ENCODE measurements around the gene PHF2. TPM values are rescaled to one million over a fixed set of nuclear protein-coding genes. Genes with fewer than 3 reads are reported as not detected.

The PHF2 gene
- polyA plus RNA-seq, 2 donors, result 11.7 to 17.9 TPM

GRCh38 chr9:93684806-93685543 is 108.6 kb downstream of the PHF2 start:
- 59 to 63% methylated on average over 11 of the region's 11 CpGs for WGBS, 2 donors

GRCh38 chr9:93686127-93686879 is 109.9 kb downstream of the PHF2 start:
- Histone ChIP-seq H3K27me3 (ENCODE audit: control insufficient read depth in 1 of 2, insufficient read depth in 2 of 2, low read length in 2 of 2) (no peaks in the 10 kb centered on the region), H3K4me3 (ENCODE audit: low read depth in 1 of 2, low read length in 2 of 2) (no peak overlapping the region), H3K27ac (ENCODE audit: low read depth in 2 of 2, low read length in 1 of 2) (no peak overlapping the region), H3K9me3 (ENCODE audit: control insufficient read depth in 2 of 2, insufficient read depth in 1 of 2, low read depth in 1 of 2, low read length in 1 of 2) (no peaks in the 10 kb centered on the region), H3K36me3 (ENCODE audit: control insufficient read depth in 2 of 2, insufficient read depth in 2 of 2, low read length in 1 of 2) (no peaks in the 10 kb centered on the region), H3K4me1 (ENCODE audit: control insufficient read depth in 2 of 2, insufficient read depth in 2 of 2, low read length in 1 of 2) (no peaks in the 10 kb centered on the region)
- WGBS, 2 donors, result 94 to 96% methylated on average over 9 of the region's 9 CpGs

More at GRCh38 chr9:93684806-93685543, 108.6 kb downstream of the PHF2 start:
- no peak overlapping the region for H3K4me3 ChIP-seq (ENCODE audit: low read depth in 1 of 2, low read length in 2 of 2)
- no peaks in the 10 kb centered on the region for H3K36me3 ChIP-seq (ENCODE audit: control insufficient read depth in 2 of 2, insufficient read depth in 2 of 2, low read length in 1 of 2)
- no peaks in the 10 kb centered on the region for H3K9me3 ChIP-seq (ENCODE audit: control insufficient read depth in 2 of 2, insufficient read depth in 1 of 2, low read depth in 1 of 2, low read length in 1 of 2)
- no peaks in the 10 kb centered on the region for H3K27me3 ChIP-seq (ENCODE audit: control insufficient read depth in 1 of 2, insufficient read depth in 2 of 2, low read length in 2 of 2)
- no peaks in the 10 kb centered on the region for H3K4me1 ChIP-seq (ENCODE audit: control insufficient read depth in 2 of 2, insufficient read depth in 2 of 2, low read length in 1 of 2)
- no peak overlapping the region for H3K27ac ChIP-seq (ENCODE audit: low read depth in 2 of 2, low read length in 1 of 2)

- H3K36me3 ChIP-seq (ENCODE audit: control insufficient read depth in 2 of 2, insufficient read depth in 2 of 2, low read length in 1 of 2), result no peaks in the 10 kb centered on the region
- no peak overlapping the region for H3K27ac ChIP-seq (ENCODE audit: low read depth in 2 of 2, low read length in 1 of 2)
- no peaks in the 10 kb centered on the region for H3K9me3 ChIP-seq (ENCODE audit: control insufficient read depth in 2 of 2, insufficient read depth in 1 of 2, low read depth in 1 of 2, low read length in 1 of 2)
- H3K4me3 ChIP-seq (ENCODE audit: low read depth in 1 of 2, low read length in 2 of 2), result no peak overlapping the region
- H3K27me3 ChIP-seq (ENCODE audit: control insufficient read depth in 1 of 2, insufficient read depth in 2 of 2, low read length in 2 of 2), result no peaks in the 10 kb centered on the region
- no peaks in the 10 kb centered on the region for H3K4me1 ChIP-seq (ENCODE audit: control insufficient read depth in 2 of 2, insufficient read depth in 2 of 2, low read length in 1 of 2)
- WGBS, 2 donors, result 83 to 89% methylated on average over 3 of the region's 3 CpGs
Observed at GRCh38 chr9:93686880-93687236, 110.5 kb downstream of the PHF2 start.

GRCh38 chr9:93690618-93691017 is 114.2 kb downstream of the PHF2 start:
- Histone ChIP-seq H3K36me3 (ENCODE audit: control insufficient read depth in 2 of 2, insufficient read depth in 2 of 2, low read length in 1 of 2) (no peaks in the 10 kb centered on the region), H3K4me1 (ENCODE audit: control insufficient read depth in 2 of 2, insufficient read depth in 2 of 2, low read length in 1 of 2) (no peaks in the 10 kb centered on the region), H3K27ac (ENCODE audit: low read depth in 2 of 2, low read length in 1 of 2) (no peak overlapping the region), H3K9me3 (ENCODE audit: control insufficient read depth in 2 of 2, insufficient read depth in 1 of 2, low read depth in 1 of 2, low read length in 1 of 2) (no peaks in the 10 kb centered on the region), H3K4me3 (ENCODE audit: low read depth in 1 of 2, low read length in 2 of 2) (no peak overlapping the region), H3K27me3 (ENCODE audit: control insufficient read depth in 1 of 2, insufficient read depth in 2 of 2, low read length in 2 of 2) (no peaks in the 10 kb centered on the region)
- WGBS, 2 donors, result 94% methylated on average over 1 of the region's 1 CpG

GRCh38 chr9:93693129-93693528 is 116.7 kb downstream of the PHF2 start:
- no peaks in the 10 kb centered on the region for H3K9me3 ChIP-seq (ENCODE audit: control insufficient read depth in 2 of 2, insufficient read depth in 1 of 2, low read depth in 1 of 2, low read length in 1 of 2)
- H3K27me3 ChIP-seq (ENCODE audit: control insufficient read depth in 1 of 2, insufficient read depth in 2 of 2, low read length in 2 of 2), result no peaks in the 10 kb centered on the region
- H3K4me1 ChIP-seq (ENCODE audit: control insufficient read depth in 2 of 2, insufficient read depth in 2 of 2, low read length in 1 of 2), result no peaks in the 10 kb centered on the region
- no peak overlapping the region for H3K27ac ChIP-seq (ENCODE audit: low read depth in 2 of 2, low read length in 1 of 2)
- H3K36me3 ChIP-seq (ENCODE audit: control insufficient read depth in 2 of 2, insufficient read depth in 2 of 2, low read length in 1 of 2), result no peaks in the 10 kb centered on the region
- 71 to 76% methylated on average over 3 of the region's 3 CpGs for WGBS, 2 donors
- H3K4me3 ChIP-seq (ENCODE audit: low read depth in 1 of 2, low read length in 2 of 2), result no peak overlapping the region

GRCh38 chr9:93697352-93698139 is 121.2 kb downstream of the PHF2 start:
- WGBS, 2 donors, result 76% methylated on average over 28 of the region's 28 CpGs
- no peak overlapping the region for H3K4me3 ChIP-seq (ENCODE audit: low read depth in 1 of 2, low read length in 2 of 2)
- no peaks in the 10 kb centered on the region for H3K36me3 ChIP-seq (ENCODE audit: control insufficient read depth in 2 of 2, insufficient read depth in 2 of 2, low read length in 1 of 2)
- no peaks in the 10 kb centered on the region for H3K27me3 ChIP-seq (ENCODE audit: control insufficient read depth in 1 of 2, insufficient read depth in 2 of 2, low read length in 2 of 2)
- H3K4me1 ChIP-seq (ENCODE audit: control insufficient read depth in 2 of 2, insufficient read depth in 2 of 2, low read length in 1 of 2), result no peaks in the 10 kb centered on the region
- peaks cover 6% of the 10 kb centered on the region in 2 donors for H3K9me3 ChIP-seq (ENCODE audit: control insufficient read depth in 2 of 2, insufficient read depth in 1 of 2, low read depth in 1 of 2, low read length in 1 of 2)
- H3K27ac ChIP-seq (ENCODE audit: low read depth in 2 of 2, low read length in 1 of 2), result no peak overlapping the region

GRCh38 chr9:93698140-93698908 is 121.9 kb downstream of the PHF2 start:
- WGBS, 2 donors, result 76 to 82% methylated on average over 16 of the region's 16 CpGs
- Histone ChIP-seq H3K4me3 (ENCODE audit: low read depth in 1 of 2, low read length in 2 of 2) (no peak overlapping the region), H3K9me3 (ENCODE audit: control insufficient read depth in 2 of 2, insufficient read depth in 1 of 2, low read depth in 1 of 2, low read length in 1 of 2) (peaks cover 6% of the 10 kb centered on the region in 2 donors), H3K4me1 (ENCODE audit: control insufficient read depth in 2 of 2, insufficient read depth in 2 of 2, low read length in 1 of 2) (no peaks in the 10 kb centered on the region), H3K27ac (ENCODE audit: low read depth in 2 of 2, low read length in 1 of 2) (no peak overlapping the region), H3K27me3 (ENCODE audit: control insufficient read depth in 1 of 2, insufficient read depth in 2 of 2, low read length in 2 of 2) (no peaks in the 10 kb centered on the region), H3K36me3 (ENCODE audit: control insufficient read depth in 2 of 2, insufficient read depth in 2 of 2, low read length in 1 of 2) (no peaks in the 10 kb centered on the region)

- Histone ChIP-seq H3K27ac (ENCODE audit: low read depth in 2 of 2, low read length in 1 of 2) (no peak overlapping the region), H3K27me3 (ENCODE audit: control insufficient read depth in 1 of 2, insufficient read depth in 2 of 2, low read length in 2 of 2) (no peaks in the 10 kb centered on the region), H3K36me3 (ENCODE audit: control insufficient read depth in 2 of 2, insufficient read depth in 2 of 2, low read length in 1 of 2) (no peaks in the 10 kb centered on the region), H3K4me3 (ENCODE audit: low read depth in 1 of 2, low read length in 2 of 2) (no peak overlapping the region), H3K9me3 (ENCODE audit: control insufficient read depth in 2 of 2, insufficient read depth in 1 of 2, low read depth in 1 of 2, low read length in 1 of 2) (peaks cover 6% of the 10 kb centered on the region in 2 donors), H3K4me1 (ENCODE audit: control insufficient read depth in 2 of 2, insufficient read depth in 2 of 2, low read length in 1 of 2) (no peaks in the 10 kb centered on the region)
- WGBS, 2 donors, result 81 to 89% methylated on average over 3 of the region's 3 CpGs
Observed at GRCh38 chr9:93699650-93700049, 123.3 kb downstream of the PHF2 start.
